Karpas-422 (cell line): ENCODE results near the gene BICC1. TPM values are rescaled to one million over a fixed set of nuclear protein-coding genes. Genes with fewer than 3 reads are reported as not detected.

ENCODE experiments used
- DNase-seq: peaks from one replicate; pipeline ENCODE4 v3.0.0-alpha.2; 2015
- H2AFZ ChIP-seq: fragments of 200-600 bp; sonication (generic); 2 replicates; pipeline ENCODE4 v1.6.1; 2014; ENCODE audit warnings: antibody characterized with exemption, low read length, mixed read lengths
- H3K27ac ChIP-seq: fragments of 200-600 bp; sonication (generic); 2 replicates; pipeline ENCODE4 v1.5.1; 2014; ENCODE audit warnings: mild to moderate bottlenecking, low read length, moderate library complexity
- H3K27me3 ChIP-seq: fragments of 200-600 bp; sonication (generic); 2 replicates; pipeline ENCODE4 v1.6.1; 2014; ENCODE audit warnings: low read length, mixed read lengths
- H3K36me3 ChIP-seq: fragments of 200-600 bp; sonication (generic); 2 replicates; pipeline ENCODE4 v1.6.1; 2014; ENCODE audit warnings: low read length, mixed read lengths; ENCODE audit not compliant: insufficient read depth
- H3K4me1 ChIP-seq: fragments of 200-600 bp; sonication (generic); 2 replicates; pipeline ENCODE4 v1.6.1; 2014; ENCODE audit warnings: mild to moderate bottlenecking, low read length, mixed read lengths
- H3K4me2 ChIP-seq: fragments of 200-600 bp; sonication (generic); 2 replicates; pipeline ENCODE4 v1.6.1; 2014; ENCODE audit warnings: low read length, low read depth, mild to moderate bottlenecking; ENCODE audit not compliant: poor library complexity, severe bottlenecking
- H3K4me3 ChIP-seq: fragments of 200-600 bp; sonication (generic); 2 replicates; pipeline ENCODE4 v1.5.1; 2014; ENCODE audit warnings: mild to moderate bottlenecking, antibody characterized with exemption, low read length, mixed read lengths
- H3K79me2 ChIP-seq: fragments of 200-600 bp; sonication (generic); 2 replicates; pipeline ENCODE4 v1.6.1; 2014; ENCODE audit warnings: mild to moderate bottlenecking, low read length, mixed read lengths
- H3K9ac ChIP-seq: fragments of 200-600 bp; sonication (generic); 2 replicates; pipeline ENCODE4 v1.6.0; 2014; ENCODE audit warnings: low read length
- H3K9me2 ChIP-seq: fragments of 200-600 bp; sonication (generic), shearing (Covaris generic); replicated peaks from 2 replicates; pipeline ENCODE4 v1.6.0; 2014; ENCODE audit warnings: mild to moderate bottlenecking, low read length, moderate library complexity; ENCODE audit not compliant: insufficient read depth
- H3K9me3 ChIP-seq: fragments of 300-700, 200-600 bp; sonication (generic); 2 replicates; pipeline ENCODE4 v1.6.1; 2014; ENCODE audit warnings: low read length, mixed read lengths
- H4K20me1 ChIP-seq: fragments of 200-600 bp; sonication (generic); 2 replicates; pipeline ENCODE4 v1.6.1; 2014; ENCODE audit warnings: mild to moderate bottlenecking, antibody characterized with exemption, low read length, low read depth; ENCODE audit not compliant: insufficient read depth
- total RNA-seq: library from RNA; depleted of rRNA; stranded (reverse); fragments of >200 nt; shearing (Covaris generic); gene quantifications from 2 replicates; pipeline ENCODE4 v1.2.3, GENCODE V29; 2014; ENCODE audit warnings: low replicate concordance

BICC1 gene
- total RNA-seq, 1 experiment from 2014 or later = not detected

- Histone ChIP-seq H3K9me3 (no peaks in the 10 kb centered on the region), H4K20me1 (no peaks in the 10 kb centered on the region), H3K36me3 (no peaks in the 10 kb centered on the region), H3K4me3 (no peak overlapping the region), H3K9ac (no peak overlapping the region), H3K9me2 (no peaks in the 10 kb centered on the region), H3K4me2 (no peak overlapping the region), H3K27ac (no peak overlapping the region), H2AFZ (no peak overlapping the region), H3K79me2 (no peaks in the 10 kb centered on the region), H3K27me3 (no peaks in the 10 kb centered on the region), H3K4me1 (no peaks in the 10 kb centered on the region)
- DNase-seq = no peak
Measured at GRCh38 chr10:58807629-58808022, 295.0 kb downstream of the BICC1 start.

- Histone ChIP-seq H2AFZ (no peak overlapping the region), H4K20me1 (no peaks in the 10 kb centered on the region), H3K79me2 (no peaks in the 10 kb centered on the region), H3K9ac (no peak overlapping the region), H3K4me2 (no peak overlapping the region), H3K9me3 (no peaks in the 10 kb centered on the region), H3K9me2 (no peaks in the 10 kb centered on the region), H3K27ac (no peak overlapping the region), H3K4me3 (no peak overlapping the region), H3K36me3 (no peaks in the 10 kb centered on the region), H3K4me1 (no peaks in the 10 kb centered on the region), H3K27me3 (no peaks in the 10 kb centered on the region)
- DNase-seq = no peak
Measured at GRCh38 chr10:58810751-58811150, 298.1 kb downstream of the BICC1 start.

- Histone ChIP-seq H2AFZ (no peak overlapping the region), H3K4me2 (no peak overlapping the region), H3K9ac (no peak overlapping the region), H3K36me3 (no peaks in the 10 kb centered on the region), H3K9me3 (no peaks in the 10 kb centered on the region), H3K27me3 (no peaks in the 10 kb centered on the region), H4K20me1 (no peaks in the 10 kb centered on the region), H3K27ac (no peak overlapping the region), H3K4me1 (no peaks in the 10 kb centered on the region), H3K4me3 (no peak overlapping the region), H3K9me2 (no peaks in the 10 kb centered on the region), H3K79me2 (no peaks in the 10 kb centered on the region)
- no peak for DNase-seq
Measured at GRCh38 chr10:58813573-58813972, 300.9 kb downstream of the BICC1 start.

GRCh38 chr10:58817201-58817846, 304.7 kb downstream of the BICC1 start:
- Histone ChIP-seq H3K27ac (no peak overlapping the region), H4K20me1 (no peaks in the 10 kb centered on the region), H3K4me3 (no peak overlapping the region), H3K9me3 (no peaks in the 10 kb centered on the region), H3K4me1 (no peaks in the 10 kb centered on the region), H3K79me2 (no peaks in the 10 kb centered on the region), H2AFZ (no peak overlapping the region), H3K9ac (no peak overlapping the region), H3K9me2 (no peaks in the 10 kb centered on the region), H3K27me3 (no peaks in the 10 kb centered on the region), H3K4me2 (no peak overlapping the region), H3K36me3 (no peaks in the 10 kb centered on the region)
- DNase-seq = no peak

GRCh38 chr10:58818900-58819299, 306.2 kb downstream of the BICC1 start:
- Histone ChIP-seq H3K9me3 (no peaks in the 10 kb centered on the region), H3K27me3 (no peaks in the 10 kb centered on the region), H3K9ac (no peak overlapping the region), H3K9me2 (no peaks in the 10 kb centered on the region), H3K4me2 (no peak overlapping the region), H3K79me2 (no peaks in the 10 kb centered on the region), H3K36me3 (no peaks in the 10 kb centered on the region), H4K20me1 (no peaks in the 10 kb centered on the region), H3K27ac (no peak overlapping the region), H3K4me1 (no peaks in the 10 kb centered on the region), H2AFZ (no peak overlapping the region), H3K4me3 (no peak overlapping the region)
- no peak for DNase-seq

GRCh38 chr10:58820386-58820785, 307.7 kb downstream of the BICC1 start:
- H3K79me2 ChIP-seq = no peaks in the 10 kb centered on the region
- no peak for DNase-seq
- H3K4me3 ChIP-seq = no peak overlapping the region
- H3K27ac ChIP-seq = no peak overlapping the region
- no peaks in the 10 kb centered on the region for H3K9me3 ChIP-seq
- no peaks in the 10 kb centered on the region for H3K9me2 ChIP-seq
- H4K20me1 ChIP-seq = no peaks in the 10 kb centered on the region
- H3K9ac ChIP-seq = no peak overlapping the region
- H2AFZ ChIP-seq = no peak overlapping the region
- H3K4me2 ChIP-seq = no peak overlapping the region
- no peaks in the 10 kb centered on the region for H3K27me3 ChIP-seq
- no peaks in the 10 kb centered on the region for H3K4me1 ChIP-seq
- no peaks in the 10 kb centered on the region for H3K36me3 ChIP-seq

- no peaks in the 10 kb centered on the region for H3K9me2 ChIP-seq
- no peak overlapping the region for H2AFZ ChIP-seq
- no peak overlapping the region for H3K27ac ChIP-seq
- no peaks in the 10 kb centered on the region for H3K4me1 ChIP-seq
- no peaks in the 10 kb centered on the region for H3K9me3 ChIP-seq
- no peaks in the 10 kb centered on the region for H3K36me3 ChIP-seq
- no peaks in the 10 kb centered on the region for H4K20me1 ChIP-seq
- no peak overlapping the region for H3K4me2 ChIP-seq
- no peak overlapping the region for H3K4me3 ChIP-seq
- no peak overlapping the region for H3K9ac ChIP-seq
- DNase-seq = no peak
- H3K79me2 ChIP-seq = no peaks in the 10 kb centered on the region
- H3K27me3 ChIP-seq = no peaks in the 10 kb centered on the region
Measured at GRCh38 chr10:58820861-58821751, 308.4 kb downstream of the BICC1 start.

GRCh38 chr10:58821752-58822056, 309.0 kb downstream of the BICC1 start:
- Histone ChIP-seq H3K9me2 (no peaks in the 10 kb centered on the region), H3K4me3 (no peak overlapping the region), H3K27ac (no peak overlapping the region), H3K4me1 (no peaks in the 10 kb centered on the region), H4K20me1 (no peaks in the 10 kb centered on the region), H3K9me3 (no peaks in the 10 kb centered on the region), H3K4me2 (no peak overlapping the region), H3K9ac (no peak overlapping the region), H3K36me3 (no peaks in the 10 kb centered on the region), H3K27me3 (no peaks in the 10 kb centered on the region), H2AFZ (no peak overlapping the region), H3K79me2 (no peaks in the 10 kb centered on the region)
- DNase-seq = no peak
